CD4-positive, alpha-beta T cell treated with Interleukin-1 beta for 1 hour (primary cell): ENCODE measurements around the gene CCNB3.

Source experiments
- DNase-seq, 2 donors: peaks; one replicate each; pipeline ENCODE4 v3.0.0-alpha.2; 2020 to 2022

The CCNB3 gene

GRCh38 chrX:50372966-50373365, 168.4 kb downstream of the CCNB3 start:
- no peak for DNase-seq

- DNase-seq = no peak
Measured at GRCh38 chrX:50375481-50376267, 171.1 kb downstream of the CCNB3 start.

- peak in 1 of 2 donors; percentile 0 for DNase-seq
Measured at GRCh38 chrX:50381729-50382415, 177.3 kb downstream of the CCNB3 start.

DNA sequence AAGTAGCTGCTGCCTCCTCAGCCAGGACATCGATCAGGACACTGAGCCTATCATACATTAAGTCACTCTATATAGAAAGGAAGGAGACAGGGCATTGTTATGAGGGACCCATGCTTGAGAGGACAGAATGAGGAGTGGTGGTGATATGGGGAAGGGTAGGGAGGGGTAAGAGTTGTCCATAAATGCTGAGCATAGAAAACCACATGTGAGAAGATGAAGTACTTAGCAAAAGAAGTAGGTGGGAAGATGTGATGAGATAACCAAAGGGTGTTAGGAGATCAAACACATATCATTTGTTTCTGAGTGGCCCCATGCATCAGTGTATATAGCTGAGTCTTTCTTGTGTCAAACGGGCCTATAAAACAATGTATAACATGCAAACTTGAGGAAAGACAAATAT, 182.0 kb downstream of the CCNB3 start:
- no peak for DNase-seq

DNA sequence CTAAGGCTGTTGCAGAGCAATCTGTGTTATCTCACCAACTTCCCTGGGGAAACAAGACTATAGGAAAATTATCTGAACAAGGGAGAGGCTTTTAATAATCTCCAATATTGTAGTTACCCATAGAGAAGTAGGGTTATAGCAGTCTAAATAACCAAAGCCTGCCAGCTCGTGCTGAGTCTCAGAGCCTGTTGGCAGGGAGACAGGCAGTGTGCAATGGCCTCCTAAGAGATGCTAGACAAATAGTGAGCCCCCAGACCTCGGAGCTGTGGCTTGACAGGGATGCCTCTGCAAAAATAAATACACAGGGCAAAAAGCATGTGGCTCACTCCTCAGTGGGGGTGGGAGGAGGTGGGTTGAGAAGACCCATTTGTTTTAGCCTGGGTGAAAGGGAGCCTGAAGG, 189.3 kb downstream of the CCNB3 start:
- DNase-seq = no peak
